Activated CD8-positive, alpha-beta memory T cell treated with anti-CD3 and anti-CD28 coated beads for 36 hours (primary cell): ENCODE measurements around the gene GALK2. TPM values are rescaled to one million over a fixed set of nuclear protein-coding genes. Genes with fewer than 3 reads are reported as not detected.

Experiments used
- CTCF ChIA-PET: fragments of 350-600 bp; sonication (Branson Sonifier 250); formaldehyde crosslinking; loops from one replicate; lab custom pipeline; 2021; ENCODE audit warnings: antibody characterized with exemption; lab: Charles Lee
- POLR2A ChIA-PET: fragments of 350-600 bp; sonication (Branson Sonifier 250); formaldehyde crosslinking; loops from one replicate; lab custom pipeline; 2021; ENCODE audit warnings: antibody characterized with exemption; lab: Charles Lee
- total RNA-seq, 2 experiments: library from RNA; stranded (reverse); gene quantifications; one replicate each; pipeline ENCODE4 v1.2.3, GENCODE V29; 2021

Gene GALK2
- 10 to 100 TPM; 26.0 to 30.2 TPM for total RNA-seq

GRCh38 chr15:49169880-49170597 lies at the start of gene GALK2:
Gene GALK2, plus strand, starts transcription at chr15:49170247. Its CDS starts 76 bp downstream, at chr15:49170323.
- CTCF ChIA-PET, result interaction anchor here (0.6 to 0.7 kb wide), 2 partner anchors 157 to 459 kb away, joined by 3 read pairs; no protein-coding TSS in a partner anchor
- POLR2A ChIA-PET, result interaction anchor here (0.6 to 2.6 kb wide), 3 partner anchors 14 to 292 kb away, joined by 3 to 24 read pairs (median 3); partner anchors contain the start of genes COPS2 and EID1

- POLR2A ChIA-PET, result no interaction called here
Observed at GRCh38 chr15:49120832-49121231, 49.2 kb upstream of the GALK2 start.

GRCh38 chr15:49121901-49122300 lies 48.1 kb upstream of the GALK2 start:
- ChIA-PET CTCF (no interaction called here), POLR2A (no interaction called here)

More at GRCh38 chr15:49120832-49121231, 49.2 kb upstream of the GALK2 start:
- CTCF ChIA-PET, result no interaction called here

- CTCF ChIA-PET, result no interaction called here
- POLR2A ChIA-PET, result no interaction called here
Observed at GRCh38 chr15:49122541-49123062, 47.4 kb upstream of the GALK2 start.

GRCh38 chr15:49124371-49124770 lies 45.7 kb upstream of the GALK2 start:
- CTCF ChIA-PET, result no interaction called here
- POLR2A ChIA-PET, result interaction anchor here (0.7 kb wide), 1 partner anchor 247 kb away, joined by 3 read pairs; no protein-coding TSS in a partner anchor

GRCh38 chr15:49131403-49131802 lies 38.6 kb upstream of the GALK2 start:
- ChIA-PET CTCF (interaction anchor here (0.6 kb wide), 1 partner anchor 329 kb away, joined by 3 read pairs; no protein-coding TSS in a partner anchor), POLR2A (no interaction called here)

- ChIA-PET CTCF (no interaction called here), POLR2A (no interaction called here)
Observed at GRCh38 chr15:49134683-49135341, 35.2 kb upstream of the GALK2 start.

- ChIA-PET CTCF (no interaction called here), POLR2A (no interaction called here)
Observed at GRCh38 chr15:49135342-49135857, 34.6 kb upstream of the GALK2 start.

- CTCF ChIA-PET, result no interaction called here
Observed at GRCh38 chr15:49135911-49136310, 34.1 kb upstream of the GALK2 start.

GRCh38 chr15:49137861-49138260 lies 32.2 kb upstream of the GALK2 start:
- POLR2A ChIA-PET, result no interaction called here
- CTCF ChIA-PET, result no interaction called here

More at GRCh38 chr15:49135911-49136310, 34.1 kb upstream of the GALK2 start:
- POLR2A ChIA-PET, result interaction anchor here (1.0 kb wide), 1 partner anchor 32 kb away, joined by 3 read pairs; no protein-coding TSS in a partner anchor

- CTCF ChIA-PET, result interaction anchor here (1.0 to 1.1 kb wide), 2 partner anchors 26 to 335 kb away, joined by 3 to 4 read pairs; partner anchors contain the start of gene CEP152
Observed at GRCh38 chr15:49145651-49146609, 24.1 kb upstream of the GALK2 start.

GRCh38 chr15:49148298-49148697 lies 21.7 kb upstream of the GALK2 start:
- ChIA-PET POLR2A (no interaction called here), CTCF (no interaction called here)

More at GRCh38 chr15:49145651-49146609, 24.1 kb upstream of the GALK2 start:
- POLR2A ChIA-PET, result interaction anchor here (0.5 to 0.7 kb wide), 2 partner anchors 10 to 58 kb away, joined by 3 read pairs; no protein-coding TSS in a partner anchor

GRCh38 chr15:49148727-49149126 lies 21.3 kb upstream of the GALK2 start:
- ChIA-PET POLR2A (no interaction called here), CTCF (no interaction called here)

GRCh38 chr15:49151831-49152230 lies 18.2 kb upstream of the GALK2 start:
- ChIA-PET POLR2A (no interaction called here), CTCF (interaction anchor here (0.7 kb wide), 1 partner anchor 766 kb away, joined by 3 read pairs; no protein-coding TSS in a partner anchor)

GRCh38 chr15:49152552-49153312 lies 17.3 kb upstream of the GALK2 start:
- ChIA-PET POLR2A (no interaction called here), CTCF (no interaction called here)

GRCh38 chr15:49154359-49154758 lies 15.7 kb upstream of the GALK2 start:
- ChIA-PET POLR2A (interaction anchor here (1.7 to 2.1 kb wide), 2 partner anchors 16 to 344 kb away, joined by 10 to 24 read pairs; partner anchors contain the start of genes CEP152 and GALK2), CTCF (no interaction called here)

GRCh38 chr15:49154799-49155109 lies 15.3 kb upstream of the GALK2 start:
- ChIA-PET CTCF (interaction anchor here (1.2 to 1.3 kb wide), 2 partner anchors 268 to 293 kb away, joined by 3 to 4 read pairs; no protein-coding TSS in a partner anchor), POLR2A (interaction anchor here (1.7 to 2.1 kb wide), 2 partner anchors 16 to 344 kb away, joined by 10 to 24 read pairs; partner anchors contain the start of genes CEP152 and GALK2)
